Fibroblast of lung (primary cell): ENCODE measurements around the gene CD247. TPM values are rescaled to one million over a fixed set of nuclear protein-coding genes. Genes with fewer than 3 reads are reported as not detected.

Experiments
- DNase-seq, 2 donors: peaks; one replicate each; pipeline versions ENCODE4 v3.0.0 to v3.0.0-alpha.2; 2010; ENCODE audit warnings: low read depth in 2 of 2
- H2AFZ ChIP-seq: 2 replicates; pipeline ENCODE4 v1.5.1; 2012; ENCODE audit warnings: low read length, control low read depth, inconsistent platforms
- H3K27ac ChIP-seq: 2 replicates; pipeline ENCODE4 v1.5.1; 2011; ENCODE audit warnings: low read length, control low read depth; ENCODE audit not compliant: insufficient read depth
- H3K27me3 ChIP-seq: 2 replicates; pipeline ENCODE4 v1.5.1; 2011; ENCODE audit warnings: mild to moderate bottlenecking, low read length; ENCODE audit not compliant: control insufficient read depth, insufficient read depth
- H3K36me3 ChIP-seq: 2 replicates; pipeline ENCODE4 v1.5.1; 2011; ENCODE audit warnings: low read length; ENCODE audit not compliant: control insufficient read depth, insufficient read depth
- H3K4me1 ChIP-seq: 2 replicates; pipeline ENCODE4 v1.5.1; 2011; ENCODE audit warnings: low read length; ENCODE audit not compliant: control insufficient read depth, insufficient read depth; ENCODE audit errors: extremely low read depth
- H3K4me2 ChIP-seq: 2 replicates; pipeline ENCODE4 v1.5.1; 2011; ENCODE audit warnings: low read length, control low read depth; ENCODE audit not compliant: insufficient read depth; ENCODE audit errors: extremely low read depth
- H3K4me3 ChIP-seq, 4 experiments: fragments of 200-600 bp in 1 of 4; sonication (generic) in 1 of 4; replicated peaks in 1 of 4; 2 replicates each; pipeline ENCODE4 v1.5.1; 2011 to 2016; ENCODE audit warnings: low read length in 4 of 4, low read depth in 3 of 4, mild to moderate bottlenecking in 3 of 4, control low read depth in 2 of 4, inconsistent platforms in 1 of 4, mixed read lengths in 1 of 4; ENCODE audit not compliant: insufficient read depth in 1 of 4; ENCODE audit errors: control extremely low read depth in 1 of 4
- H3K79me2 ChIP-seq: 2 replicates; pipeline ENCODE4 v1.5.1; 2012; ENCODE audit warnings: mild to moderate bottlenecking, low read length, inconsistent platforms; ENCODE audit not compliant: control insufficient read depth, insufficient read depth
- H3K9ac ChIP-seq: 2 replicates; pipeline ENCODE4 v1.5.1; 2011; ENCODE audit warnings: mild to moderate bottlenecking, low read length, control low read depth; ENCODE audit not compliant: insufficient read depth
- H3K9me3 ChIP-seq: 2 replicates; pipeline ENCODE4 v1.5.1; 2012; ENCODE audit warnings: low read depth, low read length; ENCODE audit not compliant: control insufficient read depth, insufficient read depth
- H4K20me1 ChIP-seq: 2 replicates; pipeline ENCODE4 v1.5.1; 2011; ENCODE audit warnings: low read length; ENCODE audit not compliant: control insufficient read depth, insufficient read depth; ENCODE audit errors: extremely low read depth
- CTCF ChIP-seq, 2 donors: IDR thresholded peaks in 1 of 2; conservative IDR thresholded peaks in 1 of 2; 1 replicate in 1 of 2; 2 replicates in 1 of 2; pipeline ENCODE4 v1.5.1; 2011 to 2012; ENCODE audit warnings: low read length in 2 of 2, control low read depth in 1 of 2, inconsistent platforms in 1 of 2, low read depth in 1 of 2, mild to moderate bottlenecking in 1 of 2
- EZH2 ChIP-seq: IDR thresholded peaks from 2 replicates; pipeline ENCODE4 v1.5.1; 2012; ENCODE audit warnings: low read length, control low read depth, mild to moderate bottlenecking; ENCODE audit errors: missing control alignments
- polyA plus RNA-seq, 2 donors: library from polyadenylated mRNA; depleted of rRNA in 1 of 2; stranded (reverse) in 1 of 2; unstranded in 1 of 2; fragments of >200 nt; gene quantifications; 2 replicates each; pipeline ENCODE4 v1.2.1, GENCODE V29; 2011 to 2012; ENCODE audit warnings: missing spikeins in 1 of 2
- total RNA-seq: library from RNA; depleted of rRNA; stranded (reverse); fragments of >200 nt; gene quantifications from 2 replicates; pipeline ENCODE4 v1.2.1, GENCODE V29; 2014

Gene CD247
- total and polyA plus RNA-seq, 2 donors (not counting 1 experiment from before 2014, with no cell fraction given), result not detected

- TF ChIP-seq EZH2, result no peak
- no peak for TF ChIP-seq CTCF (conservative IDR thresholded peaks at IDR 0.05 in 1 of 2, IDR thresholded peaks at IDR 0.05 in 1 of 2; ENCODE audit: low read depth in 1 of 2, low read length in 2 of 2)
- Histone ChIP-seq H3K27ac (no peak overlapping the region), H2AFZ (no peak overlapping the region), H3K9me3 (no peaks in the 10 kb centered on the region), H3K4me3 (no peak overlapping the region), H3K9ac (no peak overlapping the region), H3K27me3 (no peaks in the 10 kb centered on the region), H3K36me3 (peaks cover 2% of the 10 kb centered on the region), H4K20me1 (no peaks in the 10 kb centered on the region), H3K79me2 (no peaks in the 10 kb centered on the region), H3K4me1 (no peaks in the 10 kb centered on the region), H3K4me2 (no peak overlapping the region)
- DNase-seq, result no peak
These were observed 105.0 kb downstream of the CD247 start for GRCh38 chr1:167413328-167413727.

- Histone ChIP-seq H3K4me3 (no peak overlapping the region), H4K20me1 (no peaks in the 10 kb centered on the region), H3K27ac (no peak overlapping the region), H3K9ac (no peak overlapping the region), H2AFZ (no peak overlapping the region), H3K27me3 (no peaks in the 10 kb centered on the region), H3K4me2 (no peak overlapping the region), H3K36me3 (peaks cover 2% of the 10 kb centered on the region), H3K79me2 (no peaks in the 10 kb centered on the region), H3K9me3 (no peaks in the 10 kb centered on the region), H3K4me1 (no peaks in the 10 kb centered on the region)
- no peak for DNase-seq
- TF ChIP-seq CTCF (conservative IDR thresholded peaks at IDR 0.05 in 1 of 2, IDR thresholded peaks at IDR 0.05 in 1 of 2; ENCODE audit: low read depth in 1 of 2, low read length in 2 of 2) (no peak), EZH2 (no peak)
These were observed 105.4 kb downstream of the CD247 start for GRCh38 chr1:167412920-167413319.

- H4K20me1 ChIP-seq, result no peaks in the 10 kb centered on the region
- H3K4me1 ChIP-seq, result no peaks in the 10 kb centered on the region
- H3K4me2 ChIP-seq, result no peak overlapping the region
- H2AFZ ChIP-seq, result no peak overlapping the region
- no peak for TF ChIP-seq EZH2
- no peak for TF ChIP-seq CTCF (conservative IDR thresholded peaks at IDR 0.05 in 1 of 2, IDR thresholded peaks at IDR 0.05 in 1 of 2; ENCODE audit: low read depth in 1 of 2, low read length in 2 of 2)
- H3K27me3 ChIP-seq, result no peaks in the 10 kb centered on the region
- no peaks in the 10 kb centered on the region for H3K9me3 ChIP-seq
- H3K79me2 ChIP-seq, result no peaks in the 10 kb centered on the region
- no peak overlapping the region for H3K9ac ChIP-seq
- peaks cover 2% of the 10 kb centered on the region for H3K36me3 ChIP-seq
- H3K27ac ChIP-seq, result no peak overlapping the region
- no peak overlapping the region for H3K4me3 ChIP-seq
- no peak for DNase-seq
These were observed 106.3 kb downstream of the CD247 start for GRCh38 chr1:167412072-167412471.
